ENCODE results near the gene NIBAN1. TPM values are rescaled to one million over a fixed set of nuclear protein-coding genes. Genes with fewer than 3 reads are reported as not detected.

The NIBAN1 gene
- total RNA-seq, 1 donor from 2014 or later: 16.8 TPM

GRCh38 chr1:184950906-184951305, 23.4 kb downstream of the NIBAN1 start:
- H3K36me3 Mint-ChIP-seq (ENCODE audit: low read depth): peaks cover 4% of the 10 kb centered on the region
- peaks cover 25% of the 10 kb centered on the region for H3K4me1 Mint-ChIP-seq (ENCODE audit: low read depth)
- peaks cover 1% of the 10 kb centered on the region for H3K27me3 Mint-ChIP-seq (ENCODE audit: low read depth)
- intact Hi-C loops (cut with micrococcal nuclease): loop anchor here (5.0 kb wide), 1 partner anchor 44 kb away; no protein-coding TSS in a partner anchor
- no peak for DNase-seq (ENCODE audit: low spot score)
- no peaks in the 10 kb centered on the region for H3K9me3 Mint-ChIP-seq
- H3K27ac Mint-ChIP-seq: no peak overlapping the region
- H3K4me3 Mint-ChIP-seq (ENCODE audit: low read depth): no peak overlapping the region

GRCh38 chr1:184950227-184950626, 24.1 kb downstream of the NIBAN1 start:
- Mint-ChIP-seq H3K9me3 (no peaks in the 10 kb centered on the region), H3K27ac (no peak overlapping the region), H3K27me3 (ENCODE audit: low read depth) (peaks cover 1% of the 10 kb centered on the region), H3K4me1 (ENCODE audit: low read depth) (peaks cover 30% of the 10 kb centered on the region), H3K4me3 (ENCODE audit: low read depth) (no peak overlapping the region), H3K36me3 (ENCODE audit: low read depth) (peaks cover 4% of the 10 kb centered on the region)
- intact Hi-C loops (cut with micrococcal nuclease): loop anchor here (5.0 kb wide), 1 partner anchor 43 kb away; no protein-coding TSS in a partner anchor
- no peak for DNase-seq (ENCODE audit: low spot score)

- intact Hi-C loops (cut with micrococcal nuclease): no loop called here
- Mint-ChIP-seq H3K27ac (no peak overlapping the region), H3K27me3 (ENCODE audit: low read depth) (peaks cover 1% of the 10 kb centered on the region), H3K4me1 (ENCODE audit: low read depth) (peaks cover 12% of the 10 kb centered on the region), H3K36me3 (ENCODE audit: low read depth) (peaks cover 9% of the 10 kb centered on the region), H3K9me3 (no peaks in the 10 kb centered on the region), H3K4me3 (ENCODE audit: low read depth) (no peak overlapping the region)
- no peak for DNase-seq (ENCODE audit: low spot score)
Measured at GRCh38 chr1:184947497-184948256, 26.6 kb downstream of the NIBAN1 start.

- Mint-ChIP-seq H3K36me3 (ENCODE audit: low read depth) (peaks cover 15% of the 10 kb centered on the region), H3K4me3 (ENCODE audit: low read depth) (no peak overlapping the region), H3K4me1 (ENCODE audit: low read depth) (peaks cover 20% of the 10 kb centered on the region), H3K27ac (no peak overlapping the region), H3K27me3 (ENCODE audit: low read depth) (peaks cover 1% of the 10 kb centered on the region), H3K9me3 (no peaks in the 10 kb centered on the region)
- DNase-seq (ENCODE audit: low spot score): no peak
- intact Hi-C loops (cut with micrococcal nuclease): no loop called here
Measured at GRCh38 chr1:184945678-184946412, 28.5 kb downstream of the NIBAN1 start.

GRCh38 chr1:184945029-184945428, 29.3 kb downstream of the NIBAN1 start:
- Mint-ChIP-seq H3K36me3 (ENCODE audit: low read depth) (peaks cover 15% of the 10 kb centered on the region), H3K4me3 (ENCODE audit: low read depth) (no peak overlapping the region), H3K27ac (no peak overlapping the region), H3K27me3 (ENCODE audit: low read depth) (peaks cover 1% of the 10 kb centered on the region), H3K4me1 (ENCODE audit: low read depth) (peaks cover 22% of the 10 kb centered on the region), H3K9me3 (no peaks in the 10 kb centered on the region)
- intact Hi-C loops (cut with micrococcal nuclease): no loop called here
- no peak for DNase-seq (ENCODE audit: low spot score)

DNA sequence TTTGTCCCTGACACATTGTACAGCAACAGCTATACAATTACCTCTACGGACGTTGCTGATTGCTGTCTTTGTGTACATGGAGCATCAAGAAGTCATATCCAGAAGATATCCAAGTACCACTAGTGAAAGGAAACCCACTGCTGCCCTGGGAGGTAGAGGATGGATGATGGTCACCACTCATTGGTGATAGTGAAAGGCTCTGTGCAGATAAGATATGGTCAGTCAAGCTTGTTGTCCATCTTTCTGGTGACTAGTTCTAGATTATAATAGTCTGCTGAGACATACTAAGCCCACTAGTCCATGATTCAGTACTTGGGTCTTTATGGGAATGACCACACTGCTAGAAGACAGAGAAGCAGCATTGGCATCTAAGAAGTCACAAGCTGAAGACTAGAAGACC, 30.3 kb downstream of the NIBAN1 start:
- H3K27ac Mint-ChIP-seq: no peak overlapping the region
- no peak for DNase-seq (ENCODE audit: low spot score)

GRCh38 chr1:184941735-184942134, 32.6 kb downstream of the NIBAN1 start:
- no peak for DNase-seq (ENCODE audit: low spot score)
- intact Hi-C loops (cut with micrococcal nuclease): no loop called here
- H3K36me3 Mint-ChIP-seq (ENCODE audit: low read depth): peaks cover 15% of the 10 kb centered on the region
- peaks cover 1% of the 10 kb centered on the region for H3K27me3 Mint-ChIP-seq (ENCODE audit: low read depth)
- H3K4me3 Mint-ChIP-seq (ENCODE audit: low read depth): no peak overlapping the region
- H3K4me1 Mint-ChIP-seq (ENCODE audit: low read depth): peaks cover 19% of the 10 kb centered on the region
- H3K9me3 Mint-ChIP-seq: no peaks in the 10 kb centered on the region
- no peak overlapping the region for H3K27ac Mint-ChIP-seq

More for the DNA sequence above, 30.3 kb downstream of the NIBAN1 start:
- no peak overlapping the region for H3K4me3 Mint-ChIP-seq (ENCODE audit: low read depth)
- H3K36me3 Mint-ChIP-seq (ENCODE audit: low read depth): peaks cover 15% of the 10 kb centered on the region
- no peaks in the 10 kb centered on the region for H3K9me3 Mint-ChIP-seq
- peaks cover 22% of the 10 kb centered on the region for H3K4me1 Mint-ChIP-seq (ENCODE audit: low read depth)
- intact Hi-C loops (cut with micrococcal nuclease): no loop called here
- peaks cover 1% of the 10 kb centered on the region for H3K27me3 Mint-ChIP-seq (ENCODE audit: low read depth)

GRCh38 chr1:184941410-184941733, 32.9 kb downstream of the NIBAN1 start:
- DNase-seq (ENCODE audit: low spot score): no peak
- peaks cover 1% of the 10 kb centered on the region for H3K27me3 Mint-ChIP-seq (ENCODE audit: low read depth)
- peaks cover 19% of the 10 kb centered on the region for H3K4me1 Mint-ChIP-seq (ENCODE audit: low read depth)
- H3K36me3 Mint-ChIP-seq (ENCODE audit: low read depth): peaks cover 15% of the 10 kb centered on the region
- intact Hi-C loops (cut with micrococcal nuclease): no loop called here
- no peak overlapping the region for H3K4me3 Mint-ChIP-seq (ENCODE audit: low read depth)
- H3K27ac Mint-ChIP-seq: no peak overlapping the region
- H3K9me3 Mint-ChIP-seq: no peaks in the 10 kb centered on the region

DNA sequence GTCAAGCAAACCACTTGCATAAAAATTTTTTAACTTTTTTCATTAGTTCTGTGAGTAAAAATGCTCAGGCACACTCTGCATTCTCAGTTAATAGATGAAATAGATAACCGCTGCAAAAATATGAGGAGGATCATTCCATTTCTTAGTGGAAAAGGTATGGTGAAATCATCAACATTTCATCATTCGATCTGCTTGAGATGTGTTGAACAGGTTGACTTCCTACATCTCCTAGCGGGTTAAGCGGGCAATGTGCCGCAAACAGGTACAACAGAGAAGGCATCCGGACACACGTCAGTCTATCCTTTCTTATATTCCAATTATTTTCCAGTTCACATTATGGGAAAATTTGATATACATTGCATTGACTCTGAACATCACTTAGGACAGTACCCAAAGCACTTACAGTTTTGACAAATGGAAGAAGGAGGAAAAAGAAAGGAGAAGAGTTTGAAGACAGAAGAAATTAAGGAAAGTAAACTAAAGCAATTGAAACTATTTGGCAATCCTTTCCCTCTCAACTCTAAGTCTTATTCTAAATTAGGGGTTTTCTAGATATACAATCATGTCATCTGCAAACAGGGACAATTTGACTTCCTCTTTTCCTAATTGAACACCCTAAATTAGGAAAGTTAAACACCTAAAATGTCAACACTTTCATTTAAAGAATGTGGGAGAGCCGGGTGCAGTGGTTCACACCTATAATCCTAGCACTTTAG, 33.5 kb downstream of the NIBAN1 start:
- H3K27ac Mint-ChIP-seq: no peak overlapping the region
- intact Hi-C loops (cut with micrococcal nuclease): no loop called here
- H3K27me3 Mint-ChIP-seq (ENCODE audit: low read depth): no peaks in the 10 kb centered on the region
- H3K9me3 Mint-ChIP-seq: no peaks in the 10 kb centered on the region
- H3K4me3 Mint-ChIP-seq (ENCODE audit: low read depth): no peak overlapping the region
- no peak for DNase-seq (ENCODE audit: low spot score)
- peaks cover 13% of the 10 kb centered on the region for H3K4me1 Mint-ChIP-seq (ENCODE audit: low read depth)
- peaks cover 11% of the 10 kb centered on the region for H3K36me3 Mint-ChIP-seq (ENCODE audit: low read depth)

- H3K27ac Mint-ChIP-seq: no peak overlapping the region
Measured at GRCh38 chr1:184940226-184940625, 34.1 kb downstream of the NIBAN1 start.

GRCh38 chr1:184937729-184938128, 36.6 kb downstream of the NIBAN1 start:
- H3K36me3 Mint-ChIP-seq (ENCODE audit: low read depth): peaks cover 13% of the 10 kb centered on the region
- H3K4me3 Mint-ChIP-seq (ENCODE audit: low read depth): no peak overlapping the region
- DNase-seq (ENCODE audit: low spot score): no peak
- no peak overlapping the region for H3K27ac Mint-ChIP-seq
- peaks cover 6% of the 10 kb centered on the region for H3K9me3 Mint-ChIP-seq
- peaks cover 9% of the 10 kb centered on the region for H3K4me1 Mint-ChIP-seq (ENCODE audit: low read depth)
- H3K27me3 Mint-ChIP-seq (ENCODE audit: low read depth): no peaks in the 10 kb centered on the region
- intact Hi-C loops (cut with micrococcal nuclease): no loop called here

More at GRCh38 chr1:184940226-184940625, 34.1 kb downstream of the NIBAN1 start:
- Mint-ChIP-seq H3K9me3 (no peaks in the 10 kb centered on the region), H3K36me3 (ENCODE audit: low read depth) (peaks cover 11% of the 10 kb centered on the region), H3K4me1 (ENCODE audit: low read depth) (peaks cover 9% of the 10 kb centered on the region), H3K27me3 (ENCODE audit: low read depth) (no peaks in the 10 kb centered on the region), H3K4me3 (ENCODE audit: low read depth) (no peak overlapping the region)
- intact Hi-C loops (cut with micrococcal nuclease): no loop called here
- no peak for DNase-seq (ENCODE audit: low spot score)

- intact Hi-C loops (cut with micrococcal nuclease): no loop called here
- Mint-ChIP-seq H3K9me3 (peaks cover 6% of the 10 kb centered on the region), H3K27me3 (ENCODE audit: low read depth) (no peaks in the 10 kb centered on the region), H3K4me1 (ENCODE audit: low read depth) (peaks cover 3% of the 10 kb centered on the region), H3K27ac (no peak overlapping the region), H3K36me3 (ENCODE audit: low read depth) (peaks cover 7% of the 10 kb centered on the region), H3K4me3 (ENCODE audit: low read depth) (no peak overlapping the region)
- no peak for DNase-seq (ENCODE audit: low spot score)
Measured at GRCh38 chr1:184935920-184936798, 38.1 kb downstream of the NIBAN1 start.
